DOHH2 (cell line): Measurements from ENCODE around the gene DPP10.

ENCODE experiments used
- H3F3A ChIP-seq: fragments of 200-600 bp; sonication (generic), shearing (Covaris generic); 2 replicates; pipeline ENCODE4 v1.6.0; 2016; ENCODE audit warnings: antibody characterized with exemption, mild to moderate bottlenecking; ENCODE audit not compliant: control insufficient read depth, insufficient read depth
- H3K27ac ChIP-seq: fragments of 200-600 bp; sonication (generic); 2 replicates; pipeline ENCODE4 v1.5.1; 2014; ENCODE audit warnings: low read depth, mild to moderate bottlenecking, low read length, moderate library complexity
- H3K27me3 ChIP-seq: fragments of 200-600 bp; sonication (generic); 2 replicates; pipeline ENCODE4 v1.6.1; 2014; ENCODE audit warnings: mild to moderate bottlenecking, low read length, mixed read lengths; ENCODE audit not compliant: control insufficient read depth
- H3K36me3 ChIP-seq: fragments of 200-600 bp; sonication (generic); 2 replicates; pipeline ENCODE4 v1.6.1; 2014; ENCODE audit warnings: mild to moderate bottlenecking, low read length, moderate library complexity, mixed read lengths; ENCODE audit not compliant: control insufficient read depth
- H3K4me1 ChIP-seq: fragments of 200-600 bp; sonication (generic); 2 replicates; pipeline ENCODE4 v1.6.1; 2014; ENCODE audit warnings: mild to moderate bottlenecking, low read length, mixed read lengths; ENCODE audit not compliant: control insufficient read depth
- H3K4me2 ChIP-seq: fragments of 200-600 bp; sonication (generic); 2 replicates; pipeline ENCODE4 v1.6.0; 2014; ENCODE audit warnings: mild to moderate bottlenecking, low read length, moderate library complexity
- H3K4me3 ChIP-seq: fragments of 200-600 bp; sonication (generic); 2 replicates; pipeline ENCODE4 v1.5.1; 2014; ENCODE audit warnings: mild to moderate bottlenecking, low read length, mixed read lengths
- H3K79me2 ChIP-seq: fragments of 200-600 bp; sonication (generic); 2 replicates; pipeline ENCODE4 v1.6.1; 2014; ENCODE audit warnings: mild to moderate bottlenecking, low read length, mixed read lengths; ENCODE audit not compliant: control insufficient read depth
- H3K9me2 ChIP-seq: fragments of 200-600 bp; sonication (generic); replicated peaks from 2 replicates; pipeline ENCODE4 v1.6.1; 2014; ENCODE audit warnings: mild to moderate bottlenecking, low read length, mixed read lengths; ENCODE audit not compliant: control insufficient read depth
- H3K9me3 ChIP-seq: fragments of 200-600 bp; sonication (generic); 2 replicates; pipeline ENCODE4 v1.6.1; 2014; ENCODE audit warnings: antibody characterized with exemption, low read length, mixed read lengths; ENCODE audit not compliant: control insufficient read depth, insufficient read depth
- H4K20me1 ChIP-seq: fragments of 200-600 bp; sonication (generic); 2 replicates; pipeline ENCODE4 v1.6.0; 2014; ENCODE audit warnings: low read depth, mild to moderate bottlenecking, antibody characterized with exemption, low read length, moderate library complexity; ENCODE audit not compliant: control insufficient read depth, insufficient read depth
- EZH2phosphoT487 ChIP-seq: fragments of 200-600 bp; sonication (generic); IDR thresholded peaks from 2 replicates; pipeline ENCODE4 v1.6.1; 2017; ENCODE audit warnings: borderline replicate concordance, mild to moderate bottlenecking, antibody characterized with exemption, low read length, moderate library complexity, mixed read lengths
- TF ChIP-seq, protein P1 (sequence below): fragments of 200-600 bp; sonication (generic); IDR thresholded peaks from one replicate; pipeline ENCODE4 v1.5.1; 2014; ENCODE audit warnings: antibody characterized with exemption, mild to moderate bottlenecking, low read depth, low read length; ENCODE audit not compliant: poor library complexity, severe bottlenecking

DPP10 gene

DNA sequence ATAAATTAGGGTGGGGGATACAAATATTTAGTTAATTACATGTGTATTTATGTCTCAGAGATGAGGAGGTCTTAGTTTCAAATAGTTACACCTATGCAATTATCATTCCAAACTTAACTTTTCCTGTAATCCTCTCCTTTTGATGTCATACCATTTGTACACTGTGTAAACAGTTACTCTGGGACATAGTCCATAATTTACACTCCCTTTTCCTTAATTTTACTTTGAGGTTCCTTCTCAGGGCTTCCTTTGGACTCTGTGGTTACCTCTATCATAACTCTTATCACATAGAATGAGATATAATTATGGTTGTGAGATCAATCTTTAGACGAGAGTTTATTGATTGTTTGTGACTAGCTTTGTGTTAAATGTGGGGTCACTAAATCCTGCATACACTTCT, 84.4 kb downstream of the DPP10 start:
- TF ChIP-seq, protein P1, sequence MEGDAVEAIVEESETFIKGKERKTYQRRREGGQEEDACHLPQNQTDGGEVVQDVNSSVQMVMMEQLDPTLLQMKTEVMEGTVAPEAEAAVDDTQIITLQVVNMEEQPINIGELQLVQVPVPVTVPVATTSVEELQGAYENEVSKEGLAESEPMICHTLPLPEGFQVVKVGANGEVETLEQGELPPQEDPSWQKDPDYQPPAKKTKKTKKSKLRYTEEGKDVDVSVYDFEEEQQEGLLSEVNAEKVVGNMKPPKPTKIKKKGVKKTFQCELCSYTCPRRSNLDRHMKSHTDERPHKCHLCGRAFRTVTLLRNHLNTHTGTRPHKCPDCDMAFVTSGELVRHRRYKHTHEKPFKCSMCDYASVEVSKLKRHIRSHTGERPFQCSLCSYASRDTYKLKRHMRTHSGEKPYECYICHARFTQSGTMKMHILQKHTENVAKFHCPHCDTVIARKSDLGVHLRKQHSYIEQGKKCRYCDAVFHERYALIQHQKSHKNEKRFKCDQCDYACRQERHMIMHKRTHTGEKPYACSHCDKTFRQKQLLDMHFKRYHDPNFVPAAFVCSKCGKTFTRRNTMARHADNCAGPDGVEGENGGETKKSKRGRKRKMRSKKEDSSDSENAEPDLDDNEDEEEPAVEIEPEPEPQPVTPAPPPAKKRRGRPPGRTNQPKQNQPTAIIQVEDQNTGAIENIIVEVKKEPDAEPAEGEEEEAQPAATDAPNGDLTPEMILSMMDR, result no peak
- TF ChIP-seq EZH2phosphoT487, result no peak
- no peaks in the 10 kb centered on the region for H3K27me3 ChIP-seq
- no peak overlapping the region for H3K4me3 ChIP-seq
- H3K79me2 ChIP-seq, result no peaks in the 10 kb centered on the region
- H3K36me3 ChIP-seq, result no peaks in the 10 kb centered on the region
- H3K9me3 ChIP-seq, result no peaks in the 10 kb centered on the region
- H4K20me1 ChIP-seq, result no peaks in the 10 kb centered on the region
- no peak overlapping the region for H3K27ac ChIP-seq
- no peaks in the 10 kb centered on the region for H3K9me2 ChIP-seq
- H3K4me2 ChIP-seq, result no peak overlapping the region
- no peaks in the 10 kb centered on the region for H3F3A ChIP-seq
- no peaks in the 10 kb centered on the region for H3K4me1 ChIP-seq

DNA sequence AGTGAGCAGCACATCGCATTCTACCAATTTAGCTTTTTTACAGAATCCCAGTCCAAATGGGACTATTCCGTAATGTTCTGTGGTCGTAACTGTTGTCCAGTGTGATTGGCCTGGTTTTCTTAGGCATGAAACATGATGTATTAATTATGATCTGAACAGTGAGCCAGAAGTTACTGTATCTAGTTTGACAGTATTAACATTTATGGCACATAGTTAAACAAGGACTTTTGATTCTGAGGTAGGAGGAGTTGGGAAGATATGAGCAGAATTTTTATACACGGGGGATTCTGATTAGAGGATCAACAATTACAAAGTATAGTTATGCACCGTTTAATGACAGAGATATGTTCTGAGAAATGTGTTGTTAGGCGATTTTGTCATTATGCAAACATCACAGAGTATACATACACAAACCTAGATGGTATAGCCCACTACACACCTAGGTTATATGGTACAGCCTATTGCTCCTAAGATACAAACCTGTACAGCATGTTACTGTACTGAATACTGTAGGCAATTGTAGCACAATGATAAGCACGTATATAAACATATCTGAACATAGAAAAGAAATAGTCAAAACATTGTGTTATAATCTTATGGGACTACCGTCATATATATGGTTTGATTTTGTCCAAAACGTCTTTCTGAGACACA, 85.0 kb downstream of the DPP10 start:
- Histone ChIP-seq H3F3A (no peaks in the 10 kb centered on the region), H3K27ac (no peak overlapping the region), H4K20me1 (no peaks in the 10 kb centered on the region), H3K27me3 (no peaks in the 10 kb centered on the region), H3K4me3 (no peak overlapping the region), H3K36me3 (no peaks in the 10 kb centered on the region), H3K4me1 (no peaks in the 10 kb centered on the region), H3K9me3 (no peaks in the 10 kb centered on the region), H3K9me2 (no peaks in the 10 kb centered on the region), H3K79me2 (no peaks in the 10 kb centered on the region), H3K4me2 (no peak overlapping the region)
- TF ChIP-seq EZH2phosphoT487, result no peak
- TF ChIP-seq, protein P1, result no peak

DNA sequence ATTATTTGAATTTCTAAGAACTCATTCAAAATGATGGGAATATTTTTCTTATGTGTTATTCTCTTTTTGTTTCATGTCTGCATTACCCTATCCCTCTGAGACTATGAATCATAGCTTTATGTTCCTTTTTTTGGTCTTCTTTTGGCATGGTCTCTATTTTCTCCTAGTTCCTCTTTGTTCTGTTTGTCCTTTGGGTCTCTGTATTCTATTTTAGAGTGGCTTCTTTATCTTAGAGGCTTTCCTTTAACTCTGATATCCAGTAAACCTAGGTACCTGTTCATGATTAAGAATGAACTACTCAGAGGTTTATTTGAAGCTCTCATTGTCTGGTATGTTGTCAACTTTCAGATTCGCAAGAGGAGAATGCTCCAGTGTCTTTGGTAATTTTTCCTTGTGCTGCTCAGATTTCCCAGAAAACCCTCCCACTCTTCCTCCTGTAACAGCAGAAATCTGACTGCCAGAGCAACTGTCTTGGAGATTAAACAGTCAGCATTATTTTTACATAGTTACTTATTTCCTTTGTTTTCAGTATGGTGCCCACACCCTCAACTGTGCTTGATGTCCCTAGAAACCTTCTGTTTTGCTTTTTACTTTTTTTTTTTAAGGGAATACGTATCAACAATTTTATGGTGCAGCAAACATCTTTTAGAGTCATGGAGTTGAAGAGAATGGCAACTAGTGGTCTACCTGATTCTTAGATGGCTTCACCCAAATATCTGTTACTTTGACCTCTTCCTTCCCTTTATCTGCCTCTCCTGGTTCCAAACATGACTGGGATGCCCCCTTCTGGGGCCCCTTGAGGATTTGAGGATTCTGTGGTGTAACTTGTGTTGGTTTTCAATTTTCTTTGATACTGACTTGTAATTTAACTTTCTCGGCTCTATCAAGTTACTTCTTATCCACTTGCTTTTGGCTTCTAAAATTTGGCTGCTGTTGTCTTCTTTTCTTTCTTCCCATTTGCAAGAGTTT, 92.0 kb downstream of the DPP10 start:
- Histone ChIP-seq H3K4me3 (no peak overlapping the region), H3K27me3 (no peaks in the 10 kb centered on the region), H3K9me3 (no peaks in the 10 kb centered on the region)

More for the DNA sequence above, 92.0 kb downstream of the DPP10 start:
- TF ChIP-seq, protein P1, result no peak
- no peak for TF ChIP-seq EZH2phosphoT487
- H3K4me2 ChIP-seq, result no peak overlapping the region
- H3K4me1 ChIP-seq, result no peaks in the 10 kb centered on the region
- H3K79me2 ChIP-seq, result no peaks in the 10 kb centered on the region
- no peaks in the 10 kb centered on the region for H4K20me1 ChIP-seq
- H3K27ac ChIP-seq, result no peak overlapping the region
- H3K9me2 ChIP-seq, result no peaks in the 10 kb centered on the region
- no peaks in the 10 kb centered on the region for H3K36me3 ChIP-seq
- H3F3A ChIP-seq, result no peaks in the 10 kb centered on the region
